HG03565 (cell line): ENCODE results near the gene CTSW.

Source experiments
- ATAC-seq: cut with Tn5 transposase; IDR thresholded peaks from one replicate; pipeline ENCODE4 v1.9.1; 2021; ENCODE audit warnings: mild to moderate bottlenecking, moderate library complexity; ENCODE audit not compliant: unreplicated experiment

CTSW gene

GRCh38 chr11:65855927-65856363 is 23.7 kb upstream of the CTSW start:
- ATAC-seq: no peak

GRCh38 chr11:65856689-65857499 is 22.7 kb upstream of the CTSW start:
- ATAC-seq: no peak

GRCh38 chr11:65857500-65857852 is 22.2 kb upstream of the CTSW start:
- peak; percentile 0 for ATAC-seq

GRCh38 chr11:65857853-65858680 is 21.6 kb upstream of the CTSW start, which contains the start of gene CFL1:
TSS of gene CFL1 (minus strand) at chr11:65858180. CDS start at chr11:65858099, 81 bp downstream.
- peak; percentile 37 for ATAC-seq

- ATAC-seq: no peak
Measured at GRCh38 chr11:65858681-65859087, 21.0 kb upstream of the CTSW start.

- ATAC-seq: peak; percentile 44
Measured at GRCh38 chr11:65859095-65859811, 20.4 kb upstream of the CTSW start.

GRCh38 chr11:65859812-65860277 is 19.8 kb upstream of the CTSW start:
- no peak for ATAC-seq

GRCh38 chr11:65860278-65861164 is 19.1 kb upstream of the CTSW start, which contains the start of gene MUS81:
TSS of gene MUS81 (plus strand) at chr11:65860433. CDS start at chr11:65860754, 321 bp downstream.
- no peak for ATAC-seq

- ATAC-seq: no peak
Measured at GRCh38 chr11:65861165-65861505, 18.5 kb upstream of the CTSW start.

GRCh38 chr11:65861533-65862183 is 18.0 kb upstream of the CTSW start:
- ATAC-seq: no peak

- ATAC-seq: no peak
Measured at GRCh38 chr11:65862191-65862735, 17.4 kb upstream of the CTSW start.

GRCh38 chr11:65862941-65863888 is 16.4 kb upstream of the CTSW start:
- no peak for ATAC-seq

GRCh38 chr11:65863889-65864705 is 15.5 kb upstream of the CTSW start:
- no peak for ATAC-seq

GRCh38 chr11:65864706-65865471 is 14.7 kb upstream of the CTSW start:
- ATAC-seq: no peak

GRCh38 chr11:65865550-65866172 is 14.0 kb upstream of the CTSW start:
- ATAC-seq: no peak
